Transverse colon (tissue), 4 donors: ENCODE measurements around the gene TAF6L. TPM values are rescaled to one million over a fixed set of nuclear protein-coding genes. Genes with fewer than 3 reads are reported as not detected.
"Not testable (repeated sequence)": the region's sequence is repeated elsewhere in the genome, so short reads cannot be mapped to it uniquely, and the experiment has no call there.

Experiments
- DNase-seq: peaks from one replicate; pipeline ENCODE4 v3.0.0-alpha.2; 2019
- H3K27ac ChIP-seq, 4 donors: fragments of 200-600 bp; sonication (generic); 2 replicates each; pipeline ENCODE4 v1.5.1; 2016 to 2018; ENCODE audit warnings: inconsistent platforms in 4 of 4
- H3K27me3 ChIP-seq: fragments of 200-600 bp; sonication (generic); 2 replicates; pipeline ENCODE4 v1.5.1; 2017; ENCODE audit warnings: inconsistent platforms
- H3K36me3 ChIP-seq, 4 donors: fragments of 200-600 bp; sonication (generic); 2 replicates each; pipeline ENCODE4 v1.5.1; 2017 to 2019; ENCODE audit warnings: inconsistent platforms in 4 of 4
- H3K4me1 ChIP-seq, 4 donors: fragments of 200-600 bp; sonication (generic); 2 replicates each; pipeline ENCODE4 v1.5.1; 2017 to 2020; ENCODE audit warnings: inconsistent platforms in 4 of 4
- H3K4me3 ChIP-seq, 4 donors: fragments of 200-600 bp; sonication (generic); 1 replicate in 1 of 4; 2 replicates in 3 of 4; pipeline versions ENCODE4 v1.5.1 to v1.6.1; 2017 to 2019; ENCODE audit warnings: inconsistent platforms in 4 of 4
- H3K9me3 ChIP-seq, 2 donors: fragments of 200-600 bp; sonication (generic); 2 replicates each; pipeline ENCODE4 v1.5.1; 2017 to 2019; ENCODE audit warnings: inconsistent platforms in 2 of 2
- EP300 ChIP-seq: sonication (generic); formaldehyde crosslinking; IDR thresholded peaks from one replicate; pipeline ENCODE4 v1.6.1; 2017; ENCODE audit warnings: antibody characterized with exemption, low read depth
- POLR2A ChIP-seq: fragments of 450-650 bp; IDR thresholded peaks from one replicate; pipeline ENCODE4 v1.6.1; 2016; ENCODE audit warnings: antibody characterized with exemption, mild to moderate bottlenecking, moderate library complexity
- POLR2AphosphoS5 ChIP-seq, 3 donors: sonication (generic); formaldehyde crosslinking; IDR thresholded peaks; one replicate each; pipeline ENCODE4 v1.6.1; 2016; ENCODE audit warnings: antibody characterized with exemption in 3 of 3
- WGBS, 2 donors: methylation state at CpG; one replicate each; pipeline ENCODE4 v1.1.5; 2018; ENCODE audit warnings: low coverage in 1 of 2; 5-methylcytosine and 5-hydroxymethylcytosine counted together
- in situ Hi-C, 4 donors: fragments of 200-750 bp; cut with MboI; loops; one replicate each; pipeline versions ENCODE4 v1.15.0 to v1.15.1; 2017; ENCODE audit warnings: low sequenced_read_pairs in 3 of 4, low pct_ligation_motif_present in 1 of 4, low pct_unique_long_range_greater_than_20kb in 1 of 4
- intact Hi-C: fragments of 100-400 bp; cut with DNase I; formaldehyde crosslinking; loops from one replicate; pipeline ENCODE4 v1.15.1; 2023; ENCODE audit warnings: low total_unique reads
- total RNA-seq, 4 donors: library from RNA; depleted of rRNA; stranded (reverse); fragments of >200 nt; gene quantifications; one replicate each; pipeline ENCODE4 v1.1.0, GENCODE V29; 2016
- TF ChIP-seq, protein P1 (sequence below), 5 experiments: fragments of 200-600 bp in 3 of 5; fragments of 450-650 bp in 2 of 5; sonication (generic) in 3 of 5; IDR thresholded peaks; 1 replicate in 2 of 5; 2 replicates in 3 of 5; pipeline ENCODE4 v1.5.1; 2016 to 2017; ENCODE audit warnings: antibody characterized with exemption in 5 of 5, inconsistent platforms in 3 of 5, mild to moderate bottlenecking in 2 of 5, moderate library complexity in 1 of 5

TAF6L gene
- total RNA-seq, 4 donors from 2014 or later = 18.9 to 234 (median 22.8) TPM

DNA sequence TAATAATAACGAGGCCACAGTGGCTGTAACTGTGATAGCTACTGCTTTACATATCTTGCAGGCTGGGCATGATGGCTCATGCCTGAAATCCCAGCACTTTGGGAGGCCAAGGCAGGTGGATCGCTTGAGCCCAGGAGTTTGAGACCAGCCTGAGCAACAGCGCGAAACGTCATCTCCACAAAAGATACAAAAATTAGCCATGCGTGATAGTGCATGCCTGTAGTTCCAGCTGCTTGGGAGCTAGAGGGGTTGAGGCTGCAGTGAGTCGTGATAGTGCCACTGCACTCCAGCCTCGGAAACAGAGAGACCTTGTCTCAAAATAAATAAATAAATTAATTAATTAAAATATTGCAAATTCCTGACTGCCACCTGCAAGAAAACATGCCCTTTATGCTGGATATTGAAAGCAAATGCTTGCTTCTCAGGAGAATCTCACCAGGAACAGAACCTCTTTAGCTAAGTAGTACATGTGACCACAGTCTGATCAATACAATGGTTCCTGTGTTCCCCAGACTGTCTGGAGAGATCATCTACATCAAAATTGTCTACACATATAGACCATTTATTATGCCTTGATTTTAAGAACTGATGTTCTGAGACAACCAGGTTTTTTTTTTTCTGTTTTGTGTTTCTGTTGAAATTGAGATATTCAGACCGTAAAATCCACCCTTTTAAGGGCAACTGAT, 23.6 kb upstream of the TAF6L start:
- Histone ChIP-seq H3K27me3 (no peaks in the 10 kb centered on the region), H3K9me3 (no peaks in the 10 kb centered on the region), H3K4me3 (no peak overlapping the region), H3K27ac (no peak overlapping the region), H3K4me1 (peaks cover 0 to 20% (median 2%) of the 10 kb centered on the region in 4 donors), H3K36me3 (peaks cover 0 to 4% (median 0%) of the 10 kb centered on the region in 4 donors)
- 78 to 83% methylated on average over 4 to 9 of the region's 9 CpGs for WGBS, 2 donors
- DNase-seq = no peak
- no peak for TF ChIP-seq POLR2A
- TF ChIP-seq, protein P1, sequence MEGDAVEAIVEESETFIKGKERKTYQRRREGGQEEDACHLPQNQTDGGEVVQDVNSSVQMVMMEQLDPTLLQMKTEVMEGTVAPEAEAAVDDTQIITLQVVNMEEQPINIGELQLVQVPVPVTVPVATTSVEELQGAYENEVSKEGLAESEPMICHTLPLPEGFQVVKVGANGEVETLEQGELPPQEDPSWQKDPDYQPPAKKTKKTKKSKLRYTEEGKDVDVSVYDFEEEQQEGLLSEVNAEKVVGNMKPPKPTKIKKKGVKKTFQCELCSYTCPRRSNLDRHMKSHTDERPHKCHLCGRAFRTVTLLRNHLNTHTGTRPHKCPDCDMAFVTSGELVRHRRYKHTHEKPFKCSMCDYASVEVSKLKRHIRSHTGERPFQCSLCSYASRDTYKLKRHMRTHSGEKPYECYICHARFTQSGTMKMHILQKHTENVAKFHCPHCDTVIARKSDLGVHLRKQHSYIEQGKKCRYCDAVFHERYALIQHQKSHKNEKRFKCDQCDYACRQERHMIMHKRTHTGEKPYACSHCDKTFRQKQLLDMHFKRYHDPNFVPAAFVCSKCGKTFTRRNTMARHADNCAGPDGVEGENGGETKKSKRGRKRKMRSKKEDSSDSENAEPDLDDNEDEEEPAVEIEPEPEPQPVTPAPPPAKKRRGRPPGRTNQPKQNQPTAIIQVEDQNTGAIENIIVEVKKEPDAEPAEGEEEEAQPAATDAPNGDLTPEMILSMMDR (IDR thresholded peaks at IDR 0.05) = no peak
- TF ChIP-seq POLR2AphosphoS5 (IDR thresholded peaks at IDR 0.05) = no peak
- TF ChIP-seq EP300 = no peak
- intact Hi-C loops (no loop called here), in situ Hi-C loops (no loop called here)

DNA sequence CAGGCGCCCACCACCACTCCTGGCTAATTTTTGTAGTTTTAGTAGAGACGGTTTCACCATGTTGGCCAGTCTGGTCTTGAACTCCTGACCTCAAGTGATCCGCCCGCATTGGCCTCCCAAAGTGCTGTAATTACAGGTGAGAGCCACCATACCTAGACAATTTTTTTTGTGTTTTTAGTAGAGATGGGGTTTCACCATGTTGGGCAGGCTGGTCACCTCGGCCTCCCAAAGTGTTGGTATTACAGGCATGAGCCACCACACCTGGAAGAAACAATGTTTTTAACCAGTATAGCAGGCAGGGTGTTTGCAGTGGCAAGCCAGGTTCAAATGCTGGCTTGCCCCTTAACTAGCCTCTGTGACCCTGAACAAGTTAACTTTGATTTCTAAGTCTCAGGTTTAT, 21.3 kb upstream of the TAF6L start:
- 93 to 97% methylated on average over 4 to 5 of the region's 5 CpGs for WGBS, 2 donors
- DNase-seq, intact Hi-C loops, H3K36me3 ChIP-seq, H3K27me3 ChIP-seq, H3K4me3 ChIP-seq, H3K27ac ChIP-seq, in situ Hi-C loops, H3K9me3 ChIP-seq: not testable (repeated sequence)
- H3K4me1 ChIP-seq = peaks cover 0 to 35% (median 15%) of the 10 kb centered on the region in 4 donors

DNA sequence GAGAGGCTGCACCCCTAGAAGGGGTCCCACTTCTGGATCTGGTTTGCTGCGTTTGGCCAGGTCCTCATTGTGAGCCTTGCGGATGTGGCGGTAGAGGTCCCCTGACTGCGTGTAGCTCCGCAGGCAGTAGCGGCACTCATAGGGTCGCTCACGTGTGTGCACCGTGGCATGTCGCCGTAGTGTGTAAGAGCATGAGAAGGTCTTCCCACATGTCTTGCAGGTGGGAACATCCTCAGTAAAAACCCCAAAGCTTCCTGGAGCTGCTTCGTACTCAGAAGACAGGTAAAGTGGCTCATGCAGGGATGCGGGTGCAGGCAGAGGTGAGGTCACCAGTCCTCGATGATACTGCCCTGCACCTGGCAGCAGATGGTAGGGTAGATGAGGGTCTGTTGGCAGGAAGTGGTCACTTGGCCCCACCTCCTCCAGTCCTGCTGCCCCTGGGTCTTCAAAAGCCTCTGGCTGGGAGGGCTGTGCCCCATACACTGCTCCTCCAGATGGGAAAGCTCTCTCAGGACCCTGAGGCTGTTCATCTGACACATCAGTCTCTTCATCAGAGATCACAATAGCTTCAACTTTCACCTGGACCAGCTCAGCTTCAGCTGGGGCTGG, 18.9 kb upstream of the TAF6L start:
- Histone ChIP-seq H3K4me1 (peaks cover 0 to 35% (median 15%) of the 10 kb centered on the region in 4 donors), H3K27me3 (no peaks in the 10 kb centered on the region), H3K9me3 (no peaks in the 10 kb centered on the region), H3K36me3 (peaks cover 0 to 4% (median 0%) of the 10 kb centered on the region in 4 donors), H3K27ac (peak overlapping the region in 1 of 4 donors; percentile 86), H3K4me3 (no peak overlapping the region)
- in situ Hi-C loops (no loop called here), intact Hi-C loops (no loop called here)
- TF ChIP-seq POLR2A (no peak), POLR2AphosphoS5 (IDR thresholded peaks at IDR 0.05) (no peak), EP300 (no peak)
- TF ChIP-seq, protein P1 (IDR thresholded peaks at IDR 0.05) = no peak
- 98% methylated on average over 14 of the region's 14 CpGs; no CpG with 5 or more reads in 1 of the 2 donors for WGBS, 2 donors
- no peak for DNase-seq

DNA sequence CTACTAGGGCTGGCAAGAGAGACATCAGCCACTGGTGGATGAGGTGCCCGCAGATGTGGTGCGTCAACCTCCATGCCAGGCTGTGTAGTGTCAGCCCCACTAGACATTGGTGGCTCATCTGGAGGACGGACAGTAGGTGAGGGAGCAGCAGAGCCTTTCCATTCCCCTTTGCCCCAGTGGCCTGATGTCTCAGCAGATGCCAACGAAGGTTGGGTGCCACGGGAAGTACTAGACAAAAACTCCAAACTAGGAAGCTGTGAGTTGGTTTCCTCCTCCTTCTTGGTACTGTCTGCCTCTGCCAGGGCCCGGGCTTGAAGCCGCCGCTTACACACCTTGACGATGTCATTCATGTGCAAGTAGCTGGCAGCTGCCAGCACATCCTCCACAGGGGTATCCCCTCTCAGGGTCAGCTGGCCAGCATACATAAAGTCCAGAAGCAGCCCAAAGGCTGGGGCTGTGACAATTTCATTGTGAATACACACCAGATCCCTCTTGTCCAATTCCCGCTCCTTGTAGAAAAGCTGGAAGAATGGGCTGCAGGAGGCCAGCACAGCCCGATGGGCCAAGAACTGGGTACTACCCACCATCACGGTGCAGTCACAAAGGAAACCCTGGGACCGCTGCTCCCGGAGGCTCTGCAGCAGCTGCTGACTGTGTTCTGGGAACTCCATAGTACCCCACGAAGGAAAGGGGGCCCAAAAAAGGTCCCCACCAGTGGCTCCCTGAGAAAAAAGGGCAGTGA, 18.0 kb upstream of the TAF6L start:
- in situ Hi-C loops (no loop called here), intact Hi-C loops (no loop called here)
- Histone ChIP-seq H3K27ac (peak overlapping the region; percentile 83 to 95 (median 90)), H3K36me3 (peaks cover 0 to 4% (median 0%) of the 10 kb centered on the region in 4 donors), H3K9me3 (no peaks in the 10 kb centered on the region), H3K27me3 (no peaks in the 10 kb centered on the region), H3K4me3 (peak overlapping the region; percentile 58 to 71 (median 62)), H3K4me1 (peaks cover 0 to 35% (median 15%) of the 10 kb centered on the region in 4 donors)
- TF ChIP-seq POLR2AphosphoS5 (IDR thresholded peaks at IDR 0.05) (no peak), POLR2A (no peak), EP300 (no peak)
- TF ChIP-seq, protein P1 (IDR thresholded peaks at IDR 0.05) = no peak
- DNase-seq = no peak
- 65 to 80% methylated on average over 4 to 15 of the region's 15 CpGs for WGBS, 2 donors
